Uterus (tissue), 4 donors: Measurements from ENCODE around the gene ZSCAN26. TPM values are rescaled to one million over a fixed set of nuclear protein-coding genes. Genes with fewer than 3 reads are reported as not detected.
A peak's percentile ranks its signal among the peaks of the same experiment; 100 is the strongest.

Experiments
- DNase-seq, 2 donors: peaks; one replicate each; pipeline ENCODE4 v3.0.0-alpha.2; 2019 to 2020
- H3K27ac ChIP-seq, 2 donors: fragments of 200-600 bp; sonication (generic); 1 replicate in 1 of 2; 2 replicates in 1 of 2; pipeline ENCODE4 v1.5.1; 2016 to 2018
- H3K27me3 ChIP-seq, 2 donors: fragments of 200-600 bp; sonication (generic); one replicate each; pipeline ENCODE4 v1.5.1; 2018 to 2019; ENCODE audit warnings: control low read depth in 1 of 2
- H3K36me3 ChIP-seq, 2 donors: fragments of 200-600 bp; sonication (generic); one replicate each; pipeline ENCODE4 v1.5.1; 2019; ENCODE audit warnings: control low read depth in 1 of 2
- H3K4me1 ChIP-seq, 2 donors: fragments of 200-600 bp; sonication (generic); one replicate each; pipeline ENCODE4 v1.5.1; 2018 to 2019; ENCODE audit warnings: control low read depth in 1 of 2
- H3K4me3 ChIP-seq, 2 donors: fragments of 200-600 bp; sonication (generic); 1 replicate in 1 of 2; 2 replicates in 1 of 2; pipeline ENCODE4 v1.5.1; 2018 to 2019; ENCODE audit warnings: mild to moderate bottlenecking in 1 of 2
- H3K9me3 ChIP-seq, 2 donors: fragments of 200-600 bp; sonication (generic); one replicate each; pipeline ENCODE4 v1.5.1; 2019; ENCODE audit warnings: control low read depth in 1 of 2
- POLR2A ChIP-seq, 2 donors: fragments of 450-650 bp; IDR thresholded peaks; one replicate each; pipeline ENCODE4 v1.6.1; 2016; ENCODE audit warnings: antibody characterized with exemption in 2 of 2, mild to moderate bottlenecking in 1 of 2, moderate library complexity in 1 of 2
- intact Hi-C: fragments of 100-400 bp; cut with DNase I; formaldehyde crosslinking; loops from one replicate; pipeline ENCODE4 v1.15.1; 2023; ENCODE audit warnings: low total_unique reads
- total RNA-seq, 4 donors: library from RNA; depleted of rRNA in 3 of 4; stranded (reverse); fragments of >200 nt in 3 of 4; gene quantifications; one replicate each; pipeline versions ENCODE4 v1.1.0 to v1.2.4, GENCODE V29; 2014 to 2023
- TF ChIP-seq, protein P1 (sequence below), 4 experiments: fragments of 200-600 bp in 2 of 4; fragments of 450-650 bp in 2 of 4; sonication (generic) in 2 of 4; IDR thresholded peaks; one replicate each; pipeline ENCODE4 v1.5.1; 2016 to 2019; ENCODE audit warnings: antibody characterized with exemption in 4 of 4, mild to moderate bottlenecking in 2 of 4, moderate library complexity in 1 of 4
- donor health status: DM: yes; HTN: yes; CAD: no.

The ZSCAN26 gene
- 10 to 100 TPM; 12.6 to 54.7 (median 33.4) TPM for total RNA-seq

DNA sequence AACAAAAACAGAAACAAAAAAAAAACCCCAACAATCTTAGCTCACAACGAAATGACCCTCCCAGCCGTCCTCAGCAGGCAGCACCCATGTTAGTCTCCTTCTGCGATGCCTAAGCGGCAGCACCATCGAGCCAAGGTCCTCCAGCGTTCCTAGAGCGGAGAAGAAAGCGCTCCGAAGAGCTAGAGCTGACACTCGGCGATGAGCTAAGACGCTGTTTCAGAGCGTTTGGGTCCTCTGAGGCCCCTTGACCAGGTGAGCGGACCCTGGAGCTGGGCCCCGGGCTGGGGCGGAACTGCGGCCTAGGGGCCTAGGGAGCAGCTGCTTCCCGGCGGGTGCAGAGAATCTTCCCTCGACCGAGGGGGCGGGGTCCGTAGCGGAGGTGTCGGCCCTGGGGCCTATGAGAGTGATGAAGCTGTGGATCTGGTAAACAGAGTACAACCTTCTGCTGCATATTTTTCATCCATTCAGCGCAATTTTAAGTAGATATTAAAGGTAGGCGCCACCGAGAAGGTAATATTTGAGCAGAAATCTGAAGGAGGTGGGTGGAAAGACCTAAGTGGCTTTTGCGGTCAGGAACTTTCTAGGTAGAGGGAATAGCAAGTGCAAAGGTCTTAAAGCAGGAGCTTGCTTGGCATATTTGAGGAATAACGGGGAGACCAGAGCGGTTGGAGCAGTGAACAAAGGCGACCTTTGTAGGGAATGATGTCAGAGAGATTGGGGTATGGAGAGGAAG is at the start of gene ZSCAN26:
Gene ZSCAN26, plus strand, starts transcription at position 182 of the 733 bp plus-strand sequence. CDS start 4,777 bp downstream, outside the sequence.
- Histone ChIP-seq H3K4me1 (no peaks in the 10 kb centered on the region), H3K27ac (peak within 1 kb of the TSS; percentile 85 to 89), H3K27me3 (no peaks in the 10 kb centered on the region), H3K4me3 (peak within 1 kb of the TSS; percentile 86 to 90), H3K9me3 (no peaks in the 10 kb centered on the region), H3K36me3 (no peaks in the 10 kb centered on the region)
- intact Hi-C loops: no loop called here
- DNase-seq: peak; percentile 81 to 91
- TF ChIP-seq, protein P1, sequence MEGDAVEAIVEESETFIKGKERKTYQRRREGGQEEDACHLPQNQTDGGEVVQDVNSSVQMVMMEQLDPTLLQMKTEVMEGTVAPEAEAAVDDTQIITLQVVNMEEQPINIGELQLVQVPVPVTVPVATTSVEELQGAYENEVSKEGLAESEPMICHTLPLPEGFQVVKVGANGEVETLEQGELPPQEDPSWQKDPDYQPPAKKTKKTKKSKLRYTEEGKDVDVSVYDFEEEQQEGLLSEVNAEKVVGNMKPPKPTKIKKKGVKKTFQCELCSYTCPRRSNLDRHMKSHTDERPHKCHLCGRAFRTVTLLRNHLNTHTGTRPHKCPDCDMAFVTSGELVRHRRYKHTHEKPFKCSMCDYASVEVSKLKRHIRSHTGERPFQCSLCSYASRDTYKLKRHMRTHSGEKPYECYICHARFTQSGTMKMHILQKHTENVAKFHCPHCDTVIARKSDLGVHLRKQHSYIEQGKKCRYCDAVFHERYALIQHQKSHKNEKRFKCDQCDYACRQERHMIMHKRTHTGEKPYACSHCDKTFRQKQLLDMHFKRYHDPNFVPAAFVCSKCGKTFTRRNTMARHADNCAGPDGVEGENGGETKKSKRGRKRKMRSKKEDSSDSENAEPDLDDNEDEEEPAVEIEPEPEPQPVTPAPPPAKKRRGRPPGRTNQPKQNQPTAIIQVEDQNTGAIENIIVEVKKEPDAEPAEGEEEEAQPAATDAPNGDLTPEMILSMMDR (IDR thresholded peaks at IDR 0.05): peak in 1 of 4 experiments; percentile 6
- peak; percentile 19 to 53 for TF ChIP-seq POLR2A (IDR thresholded peaks at IDR 0.05)

DNA sequence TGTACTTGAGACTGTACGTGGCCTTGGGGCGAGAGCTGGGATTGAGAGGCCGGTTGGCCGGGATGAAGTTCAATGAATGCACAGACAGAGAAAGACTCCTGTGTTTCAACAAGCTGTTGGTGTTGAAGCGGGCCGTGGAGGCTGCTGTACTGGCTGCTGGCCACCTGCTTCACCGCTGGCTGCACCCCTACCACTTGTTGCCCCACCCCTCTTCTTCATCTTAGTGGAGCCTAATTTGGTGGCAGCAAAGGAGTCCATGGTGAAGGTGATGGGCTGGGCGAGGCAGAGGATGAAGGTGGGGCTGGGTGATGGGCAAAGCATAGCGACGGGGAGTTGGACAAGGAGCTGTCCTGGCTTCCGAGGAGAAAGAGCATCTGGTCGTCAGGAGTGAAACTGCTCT is 49.1 kb upstream of the ZSCAN26 start:
- Histone ChIP-seq H3K27ac (no peak overlapping the region), H3K4me3 (no peak overlapping the region), H3K9me3 (no peaks in the 10 kb centered on the region), H3K4me1 (no peaks in the 10 kb centered on the region), H3K36me3 (no peaks in the 10 kb centered on the region), H3K27me3 (peaks cover 0 to 27% of the 10 kb centered on the region in 2 donors)
- DNase-seq: no peak
- no peak for TF ChIP-seq POLR2A (IDR thresholded peaks at IDR 0.05)
- TF ChIP-seq, protein P1 (IDR thresholded peaks at IDR 0.05): no peak
- intact Hi-C loops: no loop called here

GRCh38 chr6:28218312-28219248 is 48.4 kb upstream of the ZSCAN26 start:
- no peaks in the 10 kb centered on the region for H3K9me3 ChIP-seq
- TF ChIP-seq POLR2A (IDR thresholded peaks at IDR 0.05): no peak
- TF ChIP-seq, protein P1 (IDR thresholded peaks at IDR 0.05): no peak
- H3K36me3 ChIP-seq: no peaks in the 10 kb centered on the region
- peak overlapping the region; percentile 38 to 44 for H3K4me3 ChIP-seq
- DNase-seq: peak; percentile 51 to 62
- no peaks in the 10 kb centered on the region for H3K4me1 ChIP-seq
- peak overlapping the region; percentile 33 to 45 for H3K27ac ChIP-seq
- intact Hi-C loops: no loop called here
- H3K27me3 ChIP-seq: peaks cover 0 to 20% of the 10 kb centered on the region in 2 donors

DNA sequence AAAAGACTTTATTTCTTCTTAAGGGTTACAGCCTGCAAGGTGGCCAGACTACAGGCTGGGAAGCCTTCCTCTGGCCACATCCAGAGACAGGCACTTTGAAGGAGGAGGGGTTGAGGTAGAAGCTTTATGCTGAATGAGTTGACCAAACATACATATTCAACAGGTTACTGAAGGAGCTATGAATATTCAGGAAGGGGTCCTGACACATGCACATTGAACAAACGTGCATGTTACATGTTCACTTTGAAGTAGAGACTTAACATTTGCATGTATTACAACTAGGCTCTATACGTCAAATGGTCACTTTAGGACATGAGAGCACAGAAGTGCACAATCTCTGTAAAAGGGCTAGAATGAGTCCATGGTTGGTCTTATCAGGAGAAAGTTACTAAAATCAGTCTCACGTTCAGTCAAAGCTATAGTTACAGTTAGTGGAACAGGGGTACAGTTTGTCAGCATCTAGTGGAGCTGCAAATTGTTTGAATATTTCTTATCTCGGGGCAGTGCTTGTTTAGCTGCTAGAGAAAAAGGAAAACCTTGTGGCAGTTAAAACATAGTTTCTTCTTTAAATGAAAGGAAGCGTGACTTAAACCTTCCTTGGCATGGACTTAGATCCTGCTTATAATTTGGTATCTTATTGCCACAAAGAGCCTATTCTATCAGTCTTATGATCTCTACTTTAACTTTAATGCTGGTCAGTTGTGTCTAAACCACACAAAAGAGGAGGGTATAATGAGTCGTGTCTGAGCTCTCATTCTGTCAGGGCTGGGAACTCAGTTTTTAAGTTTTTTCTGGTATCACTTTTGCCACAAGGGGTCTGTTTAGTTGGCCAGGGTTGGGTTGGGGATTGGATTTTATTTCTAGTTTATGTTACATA is 46.4 kb upstream of the ZSCAN26 start:
- Histone ChIP-seq H3K9me3 (no peaks in the 10 kb centered on the region), H3K36me3 (no peaks in the 10 kb centered on the region), H3K27me3 (peaks cover 0 to 3% of the 10 kb centered on the region in 2 donors), H3K4me1 (no peaks in the 10 kb centered on the region), H3K27ac (no peak overlapping the region), H3K4me3 (no peak overlapping the region)
- DNase-seq: no peak
- TF ChIP-seq, protein P1 (IDR thresholded peaks at IDR 0.05): no peak
- TF ChIP-seq POLR2A (IDR thresholded peaks at IDR 0.05): no peak
- intact Hi-C loops: no loop called here
